Measurements from ENCODE around the gene CARD19.
"Not testable (repeated sequence)": the region's sequence is repeated elsewhere in the genome, so short reads cannot be mapped to it uniquely, and the experiment has no call there.

- TF ChIP-seq CTCF, POLR2AphosphoS5 (IDR thresholded peaks at IDR 0.05): not testable (repeated sequence)
Observed at GRCh38 chr9:93117521-93117920, 21.5 kb downstream of the CARD19 start.
